Measurements from ENCODE around the gene HOXC9. TPM values are rescaled to one million over a fixed set of nuclear protein-coding genes. Genes with fewer than 3 reads are reported as not detected.

Gene HOXC9
- total RNA-seq, 1 experiment from 2014 or later: 6.0 TPM

DNA sequence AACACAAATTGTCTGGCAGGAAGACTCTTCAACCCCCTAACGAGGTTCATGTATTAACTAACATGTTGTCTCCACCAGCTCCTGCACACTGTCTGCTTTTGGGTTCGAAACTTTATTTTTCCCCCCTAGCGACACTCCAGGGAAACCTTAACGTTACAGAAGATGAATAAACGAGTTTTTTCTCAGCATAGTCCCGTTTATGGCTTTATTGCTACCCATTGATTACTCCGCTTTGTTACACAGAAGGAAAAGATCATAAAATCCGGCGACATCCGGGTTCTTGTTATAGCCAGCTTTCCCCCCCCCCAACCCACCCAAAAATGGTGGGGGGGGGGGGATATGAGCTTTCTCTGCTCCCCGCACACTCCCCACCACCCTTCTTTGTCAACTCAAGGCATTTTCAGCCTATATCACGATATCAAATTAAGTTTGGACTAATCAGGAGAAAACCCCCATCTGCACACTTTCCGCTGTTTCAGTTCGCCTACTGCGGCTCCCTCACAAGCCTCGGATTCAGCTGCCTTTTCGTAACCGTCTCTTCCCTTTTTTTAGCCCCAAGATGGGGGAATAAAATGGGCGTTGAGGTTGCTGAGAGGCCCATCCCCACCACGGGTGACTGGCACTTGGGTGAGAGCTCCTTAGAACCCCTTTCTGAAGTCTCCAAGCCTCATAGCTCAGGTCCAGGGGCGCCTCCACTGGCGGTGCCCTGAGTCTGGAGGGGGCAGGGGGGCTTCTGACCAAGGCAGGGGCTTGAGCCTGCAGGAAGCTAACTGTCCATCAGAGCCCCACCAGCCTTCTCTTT, 26.9 kb downstream of the HOXC9 start:
- peak overlapping the region; percentile 31 for H3K27ac Mint-ChIP-seq (ENCODE audit: low read depth, unreplicated experiment)
- BruUV-seq (replicated peaks): no TSS peak
- no peaks in the 10 kb centered on the region for H3K9me3 Mint-ChIP-seq (ENCODE audit: unreplicated experiment)
- TF ChIP-seq CTCF (IDR thresholded peaks at IDR 0.05; ENCODE audit: unreplicated experiment): no peak
- no peaks in the 10 kb centered on the region for H3K27me3 Mint-ChIP-seq (ENCODE audit: insufficient read depth, unreplicated experiment)
- H3K36me3 Mint-ChIP-seq (ENCODE audit: insufficient read depth, unreplicated experiment): peaks cover 20% of the 10 kb centered on the region
- DNase-seq (ENCODE audit: unreplicated experiment): no peak
- intact Hi-C loops (cut with micrococcal nuclease): no loop called here
- ChIA-PET POLR2A (interaction anchor here (2.7 to 3.7 kb wide), 2 partner anchors 10 to 27 kb away, joined by 12 to 35 read pairs; partner anchors contain the start of gene HOXC9), CTCF (interaction anchor here (0.7 to 9.4 kb wide), 8 partner anchors 11 to 307 kb away, joined by 3 to 233 read pairs (median 4); partner anchors contain the start of genes HOXC8 and SMUG1)
- H3K4me1 Mint-ChIP-seq (ENCODE audit: insufficient read depth, unreplicated experiment): peaks cover 2% of the 10 kb centered on the region
- no peak overlapping the region for H3K4me3 Mint-ChIP-seq (ENCODE audit: unreplicated experiment)

GRCh38 chr12:54027442-54027786, 27.5 kb downstream of the HOXC9 start:
- intact Hi-C loops (cut with micrococcal nuclease): no loop called here
- CTCF ChIA-PET: interaction anchor here (0.6 to 9.4 kb wide), 6 partner anchors 11 to 182 kb away, joined by 3 to 233 read pairs (median 6); partner anchors contain the start of genes HOXC8 and SMUG1
- POLR2A ChIA-PET: interaction anchor here (1.7 to 3.7 kb wide), 3 partner anchors 10 to 27 kb away, joined by 5 to 35 read pairs (median 12); partner anchors contain the start of gene HOXC9
- no peak for TF ChIP-seq CTCF (IDR thresholded peaks at IDR 0.05; ENCODE audit: unreplicated experiment)
- H3K27me3 Mint-ChIP-seq (ENCODE audit: insufficient read depth, unreplicated experiment): no peaks in the 10 kb centered on the region
- DNase-seq (ENCODE audit: unreplicated experiment): no peak
- no TSS peak for BruUV-seq (replicated peaks)
- no peaks in the 10 kb centered on the region for H3K9me3 Mint-ChIP-seq (ENCODE audit: unreplicated experiment)
- H3K4me3 Mint-ChIP-seq (ENCODE audit: unreplicated experiment): no peak overlapping the region
- H3K27ac Mint-ChIP-seq (ENCODE audit: low read depth, unreplicated experiment): peak overlapping the region; percentile 31
- peaks cover 20% of the 10 kb centered on the region for H3K36me3 Mint-ChIP-seq (ENCODE audit: insufficient read depth, unreplicated experiment)
- no peaks in the 10 kb centered on the region for H3K4me1 Mint-ChIP-seq (ENCODE audit: insufficient read depth, unreplicated experiment)

DNA sequence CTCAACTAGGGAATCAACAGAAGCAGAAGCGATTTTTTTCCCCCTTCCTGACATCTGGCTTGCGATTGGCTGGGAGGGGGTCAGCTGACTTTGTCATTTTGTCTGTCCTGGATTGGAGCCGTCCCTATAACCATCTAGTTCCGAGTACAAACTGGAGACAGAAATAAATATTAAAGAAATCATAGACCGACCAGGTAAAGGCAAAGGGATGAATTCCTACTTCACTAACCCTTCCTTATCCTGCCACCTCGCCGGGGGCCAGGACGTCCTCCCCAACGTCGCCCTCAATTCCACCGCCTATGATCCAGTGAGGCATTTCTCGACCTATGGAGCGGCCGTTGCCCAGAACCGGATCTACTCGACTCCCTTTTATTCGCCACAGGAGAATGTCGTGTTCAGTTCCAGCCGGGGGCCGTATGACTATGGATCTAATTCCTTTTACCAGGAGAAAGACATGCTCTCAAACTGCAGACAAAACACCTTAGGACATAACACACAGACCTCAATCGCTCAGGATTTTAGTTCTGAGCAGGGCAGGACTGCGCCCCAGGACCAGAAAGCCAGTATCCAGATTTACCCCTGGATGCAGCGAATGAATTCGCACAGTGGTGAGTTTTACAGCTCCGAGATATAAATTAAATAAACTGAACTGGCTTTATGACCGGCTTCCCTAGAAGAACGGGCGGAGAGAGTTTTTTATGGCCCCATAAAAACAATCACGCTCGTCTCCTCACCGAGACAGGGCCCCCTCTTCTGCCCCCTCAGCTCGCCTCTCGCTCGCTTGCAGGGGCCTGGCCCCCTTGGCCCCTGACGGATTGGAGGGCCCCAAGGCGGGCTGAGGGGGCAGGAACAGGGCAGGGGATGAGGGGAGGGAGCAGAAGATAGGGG, 28.6 kb downstream of the HOXC9 start, which contains the start of gene HOXC6:
Gene HOXC6, plus strand, starts transcription at position 127 of the 888 bp plus-strand sequence. Its CDS starts 82 bp downstream, at position 209.
- DNase-seq (ENCODE audit: unreplicated experiment): peak; percentile 48
- ChIA-PET CTCF (interaction anchor here (0.6 to 9.4 kb wide), 9 partner anchors 12 to 185 kb away, joined by 3 to 233 read pairs (median 4); partner anchors contain the start of genes HOXC8 and SMUG1), POLR2A (interaction anchor here (0.6 to 3.7 kb wide), 9 partner anchors 9 to 251 kb away, joined by 3 to 35 read pairs (median 4); partner anchors contain the start of genes HOXC8 and HOXC9)
- peaks cover 5% of the 10 kb centered on the region for H3K4me1 Mint-ChIP-seq (ENCODE audit: insufficient read depth, unreplicated experiment)
- no peaks in the 10 kb centered on the region for H3K27me3 Mint-ChIP-seq (ENCODE audit: insufficient read depth, unreplicated experiment)
- H3K36me3 Mint-ChIP-seq (ENCODE audit: insufficient read depth, unreplicated experiment): peaks cover 20% of the 10 kb centered on the region
- peak within 1 kb of the TSS; percentile 31 for H3K27ac Mint-ChIP-seq (ENCODE audit: low read depth, unreplicated experiment)
- no peak for TF ChIP-seq CTCF (IDR thresholded peaks at IDR 0.05; ENCODE audit: unreplicated experiment)
- BruUV-seq (replicated peaks): no TSS peak
- intact Hi-C loops (cut with micrococcal nuclease): no loop called here
- no peaks in the 10 kb centered on the region for H3K9me3 Mint-ChIP-seq (ENCODE audit: unreplicated experiment)
- H3K4me3 Mint-ChIP-seq (ENCODE audit: unreplicated experiment): peak within 1 kb of the TSS; percentile 75
